Iris pigment epithelial cell (primary cell): ENCODE data around the gene PRR36.

Source experiments
- DNase-seq: peaks from one replicate; pipeline ENCODE4 v3.0.0-alpha.2; 2011; ENCODE audit warnings: low read depth

The PRR36 gene

DNA sequence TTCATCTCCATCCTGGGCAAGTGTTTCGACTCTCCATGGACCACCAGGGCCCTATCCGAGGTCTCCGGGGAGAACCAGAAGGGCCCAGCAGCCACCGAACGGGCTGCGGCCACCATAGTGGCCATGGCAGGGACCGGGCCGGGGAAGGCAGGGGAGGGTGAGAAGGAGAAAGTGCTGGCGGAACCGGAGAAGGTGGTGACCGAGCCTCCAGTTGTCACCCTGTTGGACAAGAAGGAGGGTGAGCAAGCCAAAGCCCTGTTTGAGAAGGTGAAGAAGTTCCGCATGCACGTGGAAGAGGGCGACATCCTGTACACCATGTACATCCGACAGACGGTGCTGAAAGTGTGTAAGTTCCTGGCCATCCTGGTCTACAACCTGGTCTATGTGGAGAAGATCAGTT lies 24.8 kb upstream of the PRR36 start:
- no peak for DNase-seq

DNA sequence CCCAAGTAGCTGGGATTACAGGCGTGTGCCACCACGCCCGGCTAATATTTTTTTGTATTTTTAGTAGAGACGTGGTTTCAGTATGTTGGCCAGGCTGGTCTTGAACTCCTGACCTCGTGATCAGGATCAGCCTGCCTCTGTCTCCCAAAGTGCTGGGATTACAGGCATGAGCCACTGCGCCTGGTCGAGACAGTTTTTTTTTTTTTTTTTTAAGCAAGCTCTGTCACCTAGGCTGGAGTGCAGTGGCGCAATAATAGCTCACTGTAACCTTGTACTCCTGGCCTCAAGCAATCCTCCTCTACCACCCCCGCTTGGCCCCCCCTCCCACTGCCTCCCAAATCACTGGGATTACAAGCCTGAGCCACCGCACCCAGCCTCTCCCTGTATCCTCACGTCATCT lies 23.1 kb upstream of the PRR36 start:
- no peak for DNase-seq

DNA sequence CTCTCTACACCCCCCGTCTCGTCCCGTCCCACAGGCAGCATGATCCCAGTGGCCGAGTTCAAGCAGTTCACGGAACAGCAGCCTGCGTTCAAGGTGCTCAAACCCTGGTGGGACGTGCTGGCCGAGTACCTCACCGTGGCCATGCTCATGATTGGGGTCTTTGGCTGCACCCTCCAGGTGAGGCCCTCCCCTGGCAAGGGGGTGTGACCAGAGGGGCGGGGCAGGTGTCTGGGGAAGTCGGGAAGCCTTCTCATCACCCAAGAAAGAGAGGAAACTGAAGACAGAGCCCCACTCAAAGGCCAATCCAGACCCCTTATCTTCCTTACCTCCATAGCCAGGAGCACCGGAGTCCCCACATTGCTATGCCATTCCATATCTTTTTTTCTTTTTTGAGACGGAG lies 21.4 kb upstream of the PRR36 start:
- no peak for DNase-seq

DNA sequence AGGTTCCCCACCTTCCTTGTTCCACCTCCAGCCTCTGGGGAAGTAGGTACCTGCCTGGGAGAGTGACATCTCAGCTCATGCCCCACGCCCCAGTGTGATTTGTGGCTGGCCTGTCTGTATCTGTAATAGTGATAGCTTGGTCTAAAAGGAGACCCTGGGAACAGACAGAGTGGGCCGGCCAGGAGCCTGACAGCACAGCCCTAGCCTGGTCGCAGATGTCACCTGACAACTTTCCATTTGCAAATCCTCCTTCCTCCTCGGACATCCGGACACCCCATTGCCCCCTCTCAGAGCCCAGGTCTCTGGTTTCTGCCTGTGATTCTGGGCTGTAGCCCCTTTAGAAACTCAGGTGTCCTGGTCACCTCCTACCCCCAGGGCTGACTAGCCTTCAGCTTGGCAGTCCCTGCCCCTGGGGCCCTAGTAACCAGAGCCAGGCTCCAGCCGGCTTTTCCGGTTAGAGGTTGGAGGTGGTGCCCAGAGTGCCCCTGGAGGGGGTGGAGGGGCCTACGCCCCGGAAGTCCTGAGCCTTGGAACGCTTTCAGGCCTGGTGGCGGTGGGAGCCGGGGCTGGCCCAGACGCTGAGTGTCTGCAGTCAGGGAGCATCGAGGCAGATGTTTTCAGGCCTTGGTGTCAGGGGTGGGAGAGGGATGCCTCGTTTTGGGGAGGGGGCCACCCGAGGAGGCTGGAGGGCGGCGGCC lies 20.6 kb upstream of the PRR36 start:
- DNase-seq: no peak

DNA sequence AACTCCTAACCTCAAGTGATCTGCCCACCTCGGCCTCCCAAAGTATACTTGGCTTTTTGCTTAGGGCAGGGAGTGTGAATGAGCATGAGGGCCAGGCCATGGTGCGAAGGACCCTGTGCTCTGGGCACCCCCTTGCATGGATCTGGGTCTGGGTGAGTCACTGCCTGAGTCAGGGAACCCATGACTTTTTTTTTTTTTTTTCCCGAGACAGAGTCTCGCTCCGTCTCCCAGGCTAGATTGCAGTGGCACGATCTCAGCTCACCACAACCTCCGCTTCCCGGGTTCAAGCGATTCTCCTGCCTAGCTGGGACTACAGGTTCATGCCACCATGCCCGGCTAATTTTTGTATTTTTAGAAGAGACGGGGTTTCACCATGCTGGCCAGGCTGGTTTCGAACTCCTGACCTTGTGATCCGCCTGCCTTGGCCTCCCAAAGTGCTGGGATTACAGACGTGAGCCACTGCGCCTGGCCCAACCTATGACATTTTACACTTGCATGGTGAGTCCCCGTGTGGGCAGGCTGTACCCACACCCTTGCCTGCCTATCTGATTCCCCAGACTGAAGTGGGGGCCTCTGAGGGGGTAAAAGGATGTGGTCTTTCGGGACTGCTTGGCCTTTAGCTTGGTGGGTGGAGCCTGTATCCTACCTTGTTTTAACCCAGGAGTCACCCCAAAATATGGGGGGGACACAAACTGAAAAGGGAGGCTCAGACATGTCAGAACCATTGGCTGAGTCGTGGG lies 19.3 kb upstream of the PRR36 start:
- DNase-seq: peak; percentile 75

DNA sequence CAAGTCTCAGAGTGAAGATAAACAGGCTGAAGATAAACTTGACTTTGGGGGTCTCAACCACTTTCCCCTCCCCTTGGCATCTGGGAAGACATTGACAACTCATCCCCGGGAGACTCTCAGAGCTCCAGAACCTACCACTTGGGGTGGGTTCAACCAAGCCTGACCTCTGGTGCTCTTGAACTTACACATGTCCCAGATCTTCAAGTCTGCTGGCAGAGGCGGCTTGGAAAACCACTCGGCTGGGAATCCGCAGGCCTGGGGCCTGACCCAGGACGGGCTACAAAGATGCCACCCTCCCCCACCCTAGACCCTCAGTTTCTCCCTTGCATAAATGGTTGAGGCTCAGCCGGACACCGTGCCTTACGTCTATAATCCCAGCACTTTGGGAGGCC lies 14.6 kb upstream of the PRR36 start:
- DNase-seq: no peak

DNA sequence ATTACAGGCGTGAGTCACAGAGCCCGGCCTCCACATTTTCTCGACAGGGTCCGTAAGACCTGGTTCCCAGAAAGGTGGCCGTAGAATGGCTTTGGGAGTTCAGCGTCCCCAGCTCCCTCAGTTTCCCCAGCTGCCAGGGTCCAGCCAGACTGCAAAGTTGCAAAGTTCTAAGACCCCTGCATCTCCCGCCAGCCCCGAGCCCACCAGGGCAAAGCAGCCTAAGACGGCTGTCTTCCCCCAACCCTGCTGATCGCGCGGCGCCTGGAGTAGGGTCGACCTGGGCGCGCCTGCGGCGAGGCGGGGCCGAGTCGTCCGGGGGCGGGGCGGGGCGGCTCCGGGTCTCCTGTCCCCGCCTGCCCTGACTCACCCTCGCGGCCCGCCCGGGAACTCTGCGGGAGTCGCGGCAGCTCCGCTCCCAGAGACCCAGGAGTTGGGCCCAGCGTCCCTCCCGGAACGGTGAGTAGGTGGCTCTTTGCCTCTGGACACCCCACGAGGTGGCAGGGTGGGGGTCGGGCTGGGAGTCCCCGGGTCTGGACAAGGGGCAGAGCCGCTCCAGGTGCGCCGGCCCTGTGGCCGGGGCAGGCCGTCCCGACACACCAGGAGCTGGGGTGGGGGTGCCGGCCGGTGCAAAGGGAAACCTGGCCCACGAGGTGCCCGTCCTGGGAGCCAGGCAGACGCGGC lies 14.1 kb upstream of the PRR36 start, which contains the start of gene LRRC8E:
TSS of gene LRRC8E (plus strand) at position 366 of the 681 bp plus-strand sequence. CDS start 7,094 bp downstream, outside the sequence.
- peak; percentile 72 for DNase-seq

DNA sequence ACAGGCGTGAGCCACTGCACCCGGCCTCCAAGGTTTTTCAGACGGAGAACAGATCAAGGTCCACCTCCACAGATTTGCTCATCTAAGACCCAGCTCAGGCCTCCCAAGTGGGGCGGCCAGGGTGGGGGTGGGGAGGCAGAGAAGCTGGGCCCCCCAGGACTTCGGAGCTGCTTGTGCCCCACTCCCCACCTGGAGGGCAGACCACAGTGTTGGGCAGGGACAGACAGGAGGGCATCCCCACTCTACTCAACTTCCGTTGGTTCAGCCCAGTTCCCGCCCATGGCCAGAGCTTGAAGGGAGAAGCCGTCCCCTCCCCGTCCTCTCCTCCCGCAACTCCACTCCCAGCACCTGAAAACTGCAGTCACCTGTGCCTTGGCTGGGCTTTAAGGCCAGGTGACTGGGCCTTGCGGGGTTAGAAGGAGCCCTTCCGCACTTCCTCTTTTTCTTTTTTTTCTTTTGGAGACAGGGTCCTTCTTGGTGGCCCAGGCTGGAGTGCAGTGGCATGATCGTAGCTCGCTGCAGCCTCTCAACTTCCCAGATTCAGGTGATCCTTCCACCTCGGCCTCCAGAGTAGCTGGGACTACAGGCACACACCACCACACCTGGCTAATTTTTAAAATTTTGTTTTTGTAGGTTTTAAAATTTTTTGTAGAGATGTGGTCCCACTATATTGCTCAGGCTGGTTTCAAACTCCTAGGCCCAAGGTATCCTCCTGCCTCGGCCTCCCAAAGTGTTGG lies 13.4 kb upstream of the PRR36 start:
- no peak for DNase-seq

DNA sequence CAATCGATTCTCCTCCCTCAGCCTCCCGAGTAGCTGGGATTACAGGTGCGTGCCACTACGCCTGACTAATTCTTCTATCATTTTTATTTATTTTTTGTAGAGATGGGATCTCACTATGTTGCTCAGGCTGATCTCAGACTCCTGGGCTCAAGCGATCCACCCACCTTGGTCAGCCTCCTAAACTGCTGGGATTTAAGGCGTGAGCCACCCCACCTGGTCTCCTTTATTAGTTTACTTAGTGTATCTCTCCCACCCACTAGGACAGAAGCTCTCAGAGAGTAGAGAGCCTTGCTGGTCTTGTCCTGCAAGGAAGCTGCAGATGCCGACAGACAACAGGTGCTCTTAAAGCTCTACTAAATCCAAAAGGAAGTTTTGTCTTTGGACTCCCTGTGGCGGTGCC lies 11.6 kb upstream of the PRR36 start:
- no peak for DNase-seq

DNA sequence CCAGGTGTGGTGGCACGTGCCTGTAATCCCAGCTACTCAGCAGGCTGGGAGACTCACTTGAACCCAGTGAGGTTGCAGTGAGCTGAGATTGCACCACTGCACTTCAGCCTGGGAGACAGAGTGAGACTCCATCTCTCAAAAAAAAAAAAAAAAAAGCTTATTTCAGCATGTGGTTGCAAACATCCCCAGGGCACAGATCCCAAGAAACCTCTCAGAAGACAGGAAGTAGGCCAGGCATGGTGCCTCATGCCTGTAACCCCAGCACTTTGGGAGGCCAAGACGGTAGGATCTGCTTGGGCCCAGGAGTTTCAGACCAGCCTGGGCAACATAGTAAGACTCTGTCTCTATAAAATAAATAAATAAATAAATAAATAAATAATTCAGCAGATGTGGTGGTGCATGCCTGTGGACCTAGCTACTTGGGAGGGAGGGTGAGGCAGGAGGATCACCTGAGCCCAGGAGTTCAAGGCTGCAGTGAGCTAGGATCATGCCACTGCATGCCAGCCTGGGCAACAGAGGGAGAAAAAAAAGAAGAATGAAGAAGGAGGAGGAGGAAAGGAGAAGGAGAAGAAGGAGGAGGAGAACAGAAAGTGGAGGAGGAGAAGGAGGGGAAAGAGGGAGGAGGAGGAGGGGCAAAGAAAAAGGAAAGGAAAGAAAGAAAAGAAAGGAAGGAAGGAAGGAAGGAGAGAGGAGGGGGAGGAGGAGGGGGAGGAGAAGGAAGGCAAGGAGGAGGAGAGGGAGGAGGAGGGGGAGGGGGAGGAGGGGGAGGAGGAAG lies 9.8 kb upstream of the PRR36 start:
- DNase-seq: peak; percentile 30

DNA sequence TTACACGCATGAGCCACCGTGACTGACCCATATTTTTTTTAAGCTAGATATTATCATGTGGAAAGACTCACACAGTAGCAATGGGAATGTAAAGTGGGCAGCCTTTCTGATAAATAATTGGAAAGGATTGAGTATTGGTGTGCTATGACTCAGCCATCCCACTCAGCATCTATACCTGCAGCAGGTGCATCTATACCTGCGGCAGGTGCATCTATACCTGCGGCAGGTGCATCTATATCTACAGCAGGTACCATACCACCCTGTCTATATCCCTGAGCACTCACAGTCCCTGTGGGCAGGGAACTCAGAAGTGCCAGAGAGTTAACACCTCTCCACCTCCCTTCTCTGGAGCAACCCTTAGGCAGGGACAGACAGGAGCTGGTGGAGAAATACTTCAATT lies 8.9 kb upstream of the PRR36 start:
- DNase-seq: no peak

DNA sequence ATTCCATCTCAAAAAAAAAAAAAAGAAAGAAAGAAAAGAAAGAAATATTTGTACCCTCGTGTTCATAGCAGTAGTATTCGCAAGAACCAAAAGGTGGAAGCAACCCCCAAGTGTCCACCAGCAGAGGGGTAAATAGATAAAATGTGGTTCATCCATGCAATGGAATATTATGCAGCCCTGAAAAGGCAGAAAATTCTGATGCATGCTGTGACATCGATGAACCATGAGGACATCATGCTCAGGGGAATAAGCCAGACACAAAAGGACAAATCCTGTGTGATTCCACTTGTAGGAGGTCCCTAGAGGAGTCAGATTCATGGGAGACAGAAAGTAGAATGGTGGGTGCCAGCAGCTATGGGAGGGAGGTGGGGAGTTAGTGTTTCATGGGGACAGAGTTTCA lies 7.7 kb upstream of the PRR36 start:
- no peak for DNase-seq

DNA sequence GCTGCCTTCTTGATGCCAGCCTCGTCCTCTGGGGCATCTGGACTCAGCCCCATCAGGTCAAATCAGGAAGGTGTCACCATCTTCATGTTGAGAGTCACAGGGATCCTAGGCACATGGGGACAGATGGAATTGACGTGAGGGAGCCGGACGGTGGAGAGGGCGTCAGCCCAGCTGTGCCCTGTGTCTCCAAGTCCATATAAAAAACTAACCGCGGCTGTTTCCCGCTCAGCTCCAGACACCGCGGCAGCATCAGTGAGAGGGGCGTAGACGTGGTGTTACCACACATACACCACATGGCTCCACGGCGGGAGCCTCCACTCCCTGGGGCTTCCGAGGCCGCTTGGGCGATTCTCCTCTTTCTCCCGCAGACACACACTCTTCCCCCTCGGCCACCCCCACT lies 5.6 kb upstream of the PRR36 start:
- no peak for DNase-seq

DNA sequence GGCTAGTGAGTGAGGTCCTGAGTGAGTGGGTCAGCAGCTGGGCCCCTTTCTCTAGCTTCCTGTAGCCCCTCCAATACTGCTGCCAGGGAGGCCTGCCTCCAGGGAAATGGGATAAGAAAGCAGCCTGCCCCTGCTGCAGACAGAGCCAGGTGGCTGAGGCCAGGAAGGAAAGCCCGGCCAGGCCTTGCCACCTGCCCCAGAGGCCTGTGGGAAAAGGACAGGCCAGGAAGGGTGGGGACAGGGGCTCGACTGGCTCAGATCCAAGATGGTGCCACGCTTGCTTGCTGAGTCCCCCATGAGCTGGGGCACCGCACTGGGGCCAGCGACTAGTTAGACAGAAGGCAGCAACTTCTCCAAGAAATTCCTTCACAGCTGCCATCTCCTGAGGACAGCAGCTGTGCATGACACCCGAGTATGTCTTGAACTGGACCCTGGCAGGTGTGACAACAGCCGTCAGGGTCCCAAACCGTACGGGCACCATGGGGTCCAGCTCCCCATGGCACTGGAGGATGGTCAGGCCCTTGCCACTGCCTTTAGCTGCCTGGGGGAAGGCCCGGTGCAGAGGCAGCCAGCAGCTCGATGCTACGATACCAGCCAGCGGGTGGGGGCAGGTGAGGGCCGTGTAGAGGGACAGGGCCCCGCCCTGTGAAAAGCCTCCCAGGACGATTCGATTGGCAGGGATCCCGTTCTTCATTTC lies 5.1 kb upstream of the PRR36 start:
- DNase-seq: no peak

DNA sequence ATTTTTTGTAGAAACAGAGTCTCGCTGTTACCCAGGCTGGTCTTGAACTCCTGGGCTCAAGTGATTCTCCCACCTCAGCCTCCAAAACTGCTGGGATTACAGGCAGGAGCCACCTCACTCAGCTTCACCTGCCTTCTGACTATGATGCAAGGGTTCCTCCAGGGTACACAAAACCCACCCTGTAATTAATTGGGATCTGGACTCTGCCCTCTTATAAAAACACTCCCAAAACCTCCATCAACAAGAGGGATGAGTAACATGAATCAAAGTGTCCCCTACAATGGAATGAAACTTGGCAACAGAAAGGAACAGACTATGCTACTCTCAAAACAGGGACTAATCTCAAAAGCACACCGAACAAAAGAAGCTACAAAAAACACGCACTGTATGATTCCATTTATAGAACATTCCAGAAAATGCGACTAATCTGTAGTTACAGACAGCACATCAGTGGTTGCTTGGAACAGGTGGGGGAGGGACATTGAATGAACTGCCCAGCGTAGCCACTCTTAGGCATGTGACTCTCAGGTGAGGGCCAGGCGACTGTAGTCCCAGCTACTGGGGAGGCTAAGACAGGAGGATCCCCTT lies 3.2 kb upstream of the PRR36 start:
- no peak for DNase-seq

DNA sequence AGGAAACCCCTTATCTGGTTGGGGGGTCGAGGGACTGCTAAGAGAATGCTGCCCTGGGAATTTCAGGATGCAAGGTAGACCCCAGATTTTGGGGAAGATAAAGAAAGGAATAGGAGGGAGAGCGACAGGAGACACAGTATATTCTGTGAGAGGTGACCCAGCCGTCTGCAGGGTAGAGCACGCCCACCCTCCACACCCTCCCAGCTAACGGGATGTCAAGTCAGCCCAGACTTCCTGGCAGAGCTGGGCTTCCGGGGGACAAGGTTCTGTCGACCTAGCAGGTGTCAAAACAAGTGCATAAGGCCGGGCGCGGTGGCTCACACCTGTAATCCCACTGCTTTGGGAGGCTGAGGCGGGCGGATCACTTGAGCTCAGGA lies 695 bp upstream of the PRR36 start:
- DNase-seq: no peak

DNA sequence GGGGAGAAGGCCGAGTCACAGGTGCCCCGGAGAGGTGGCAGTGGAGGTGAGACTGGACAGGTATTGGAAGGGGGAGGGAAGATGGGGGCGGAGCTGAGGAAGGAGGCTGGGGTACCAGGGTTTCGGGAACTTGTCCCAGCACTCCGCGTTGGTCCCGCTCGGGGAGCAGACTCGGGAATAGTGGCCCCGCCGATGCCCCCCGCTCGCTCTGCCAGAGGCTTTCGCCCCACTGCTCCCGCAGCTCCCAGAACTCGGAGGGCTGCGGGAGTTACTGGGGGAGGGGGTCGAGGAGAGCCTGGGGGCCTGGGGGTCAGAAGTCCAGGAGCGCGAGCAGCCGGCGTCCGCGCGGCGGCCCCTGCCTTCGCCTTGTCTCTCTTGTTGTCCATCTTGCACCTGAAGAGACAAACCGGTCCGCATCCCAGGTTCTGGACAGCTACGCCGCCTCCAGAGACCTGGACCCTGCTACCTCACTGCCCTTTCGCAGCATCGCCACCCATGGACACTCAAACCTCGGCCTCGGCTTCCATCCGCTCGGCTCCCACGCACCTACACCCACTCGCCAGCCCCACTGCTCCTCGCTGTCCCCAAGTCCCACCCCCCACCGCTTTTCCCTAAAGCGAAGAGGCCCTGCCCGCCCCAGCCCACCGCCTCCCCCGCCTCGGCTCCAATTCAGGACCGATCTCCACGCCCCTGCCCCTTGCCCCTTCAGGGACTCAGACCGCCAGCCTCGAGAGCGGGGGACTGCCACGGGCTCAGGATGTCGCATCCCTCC lies 700 bp downstream of the PRR36 start:
- no peak for DNase-seq

DNA sequence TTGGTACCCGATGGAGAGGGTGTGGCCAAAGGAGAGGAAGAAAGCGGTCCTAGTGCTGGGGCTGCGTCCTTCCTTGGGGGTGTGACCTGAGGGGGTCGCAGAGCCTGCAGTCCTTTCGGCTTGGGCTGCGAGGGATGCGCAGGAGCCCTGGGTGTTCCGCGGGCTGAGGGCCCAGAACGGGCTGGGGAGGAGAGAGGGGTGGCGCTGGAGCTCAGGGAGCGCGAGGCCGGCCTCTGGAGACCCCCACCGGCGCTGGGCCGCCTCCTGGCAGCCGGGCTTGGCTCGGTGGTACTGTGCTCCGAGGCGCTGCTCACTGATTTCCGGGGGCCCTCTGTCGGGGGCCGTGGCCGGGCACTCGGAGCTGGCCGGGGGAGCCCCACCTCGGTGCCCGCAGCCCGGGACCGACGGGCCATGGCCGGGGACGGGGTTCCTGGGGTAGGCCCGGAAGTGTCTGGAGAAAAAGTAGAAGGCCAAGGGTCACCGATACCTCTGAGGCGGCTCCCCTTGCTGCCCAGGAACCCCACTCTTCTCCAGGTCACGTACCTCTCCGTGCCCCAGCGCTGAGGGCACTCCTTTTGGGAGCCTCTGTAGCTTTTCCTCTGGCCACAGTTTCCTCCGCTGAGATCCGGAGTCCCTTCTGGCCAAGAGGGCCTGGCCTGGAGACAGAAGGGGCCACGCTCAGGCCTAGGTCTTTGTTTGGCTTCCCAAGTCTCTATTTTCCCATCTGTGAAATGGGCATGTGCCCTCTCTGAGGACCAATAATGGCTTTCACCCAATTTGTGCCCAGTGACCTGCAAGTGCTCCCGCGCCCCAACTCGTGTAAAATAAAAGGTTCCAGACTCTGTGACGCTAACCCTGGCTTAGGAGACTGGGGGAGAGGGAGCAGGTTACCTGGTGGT lies 1.6 kb downstream of the PRR36 start:
- DNase-seq: no peak
